Adrenal gland (tissue), 12 donors: ENCODE results near the gene PLEKHO2. TPM values are rescaled to one million over a fixed set of nuclear protein-coding genes. Genes with fewer than 3 reads are reported as not detected.

Experiments
- DNase-seq, 7 donors: peaks; one replicate each; pipeline ENCODE4 v3.0.0-alpha.2; 2019 to 2020
- H3K27ac ChIP-seq, 5 donors: fragments of 200-600 bp; sonication (generic) in 4 of 5; 1 replicate in 3 of 5; 2 replicates in 2 of 5; pipeline versions ENCODE4 v1.5.1 to v1.8.0; 2016 to 2020; ENCODE audit warnings: mild to moderate bottlenecking in 1 of 5
- H3K27me3 ChIP-seq: fragments of 200-600 bp; 2 replicates; pipeline ENCODE4 v1.8.0; 2021
- H3K36me3 ChIP-seq, 2 donors: fragments of 200-600 bp; replicated peaks in 1 of 2; 1 replicate in 1 of 2; 2 replicates in 1 of 2; pipeline versions ENCODE4 v1.5.1 to v1.8.0; 2018 to 2022
- H3K4me1 ChIP-seq, 2 donors: fragments of 200-600 bp; replicated peaks in 1 of 2; 1 replicate in 1 of 2; 2 replicates in 1 of 2; pipeline versions ENCODE4 v1.5.1 to v1.8.0; 2018 to 2021
- H3K4me3 ChIP-seq, 4 donors: fragments of 200-600 bp; sonication (generic) in 3 of 4; one replicate each; pipeline ENCODE4 v1.5.1; 2016 to 2018
- H3K9me3 ChIP-seq, 3 donors: fragments of 200-600 bp; sonication (generic) in 1 of 3; replicated peaks in 1 of 3; 1 replicate in 2 of 3; 2 replicates in 1 of 3; pipeline versions ENCODE4 v1.5.1 to v1.8.0; 2016 to 2021
- CTCF ChIP-seq, 6 experiments: fragments of 450-650 bp in 4 of 6; fragments of 200-600 bp in 2 of 6; sonication (generic) in 1 of 6; IDR thresholded peaks; 1 replicate in 5 of 6; 2 replicates in 1 of 6; pipeline versions ENCODE4 v1.5.1 to v1.8.0; 2016 to 2021; ENCODE audit warnings: antibody characterized with exemption in 6 of 6, mild to moderate bottlenecking in 2 of 6, moderate library complexity in 1 of 6
- POLR2A ChIP-seq, 2 donors: fragments of 450-650 bp; IDR thresholded peaks; one replicate each; pipeline ENCODE4 v1.6.1; 2017; ENCODE audit warnings: antibody characterized with exemption in 2 of 2, mild to moderate bottlenecking in 2 of 2, moderate library complexity in 1 of 2
- WGBS, 4 donors: extraction: QIAGEN DNeasy Blood & Tissue Kit in 2 of 4; methylation state at CpG; one replicate each; pipeline versions ENCODE4 v1.1.5 to v1.1.7; 2013 to 2017; 5-methylcytosine and 5-hydroxymethylcytosine counted together
- intact Hi-C, 2 donors: fragments of 100-400 bp; cut with DNase I; formaldehyde crosslinking; loops; one replicate each; pipeline versions ENCODE4 v1.14.1 to v1.15.0; 2022 to 2023
- polyA plus RNA-seq, 3 donors: library from polyadenylated mRNA; stranded (reverse); fragments of 200-250 nt in 2 of 3; fragments of 350-450 nt in 1 of 3; fragmentation: Illumina TruSeq in 1 of 3; extraction: RNeasy Lipid Tissue Mini Kit (QIAGEN cat#74804) in 1 of 3; gene quantifications; one replicate each; pipeline ENCODE4 v1.2.3, GENCODE V29; 2013 to 2014
- total RNA-seq, 9 donors: library from RNA; depleted of rRNA in 4 of 9; stranded (reverse); fragments of >200 nt in 4 of 9; fragments of 120-200 nt in 1 of 9; fragmentation: NEBNext Ultra II Directional in 1 of 9; extraction: Animal tissue kit (Norgen Biotek cat#: 25700) in 1 of 9; gene quantifications; one replicate each; pipeline versions ENCODE4 v1.1.0 to v1.2.4, GENCODE V29; 2013 to 2023
- donor health status: healthy with polysubstance abuse.
- donor health status: Bipolar disorder and iron deficiency.
- donor health status: DM: yes; HTN: yes; CAD: no.
- donor health status: DM: no; HTN: no; CAD: no.
- donor health status: DM: no; HTN: no; CAD: no.
- donor health status: DM: yes; HTN: yes; CAD: no.

PLEKHO2 gene
- total and polyA plus RNA-seq, 12 donors: 11.7 to 62.9 (median 48.5) TPM

GRCh38 chr15:64911311-64912186, 69.8 kb downstream of the PLEKHO2 start, which contains the start of gene ANKDD1A:
TSS of gene ANKDD1A (plus strand) at chr15:64911902. CDS start at chr15:64911931, 29 bp downstream.
- peak; percentile 78 to 89 (median 87) for DNase-seq
- Histone ChIP-seq H3K27ac (peak within 1 kb of the TSS in 3 of 5 donors; percentile 45 to 86 (median 74)), H3K36me3 (no peaks in the 10 kb centered on the region), H3K27me3 (no peaks in the 10 kb centered on the region), H3K9me3 (no peaks in the 10 kb centered on the region), H3K4me3 (peak within 1 kb of the TSS in 3 of 4 donors; percentile 23 to 83 (median 34)), H3K4me1 (peaks cover 0 to 30% of the 10 kb centered on the region in 2 donors)
- peak; percentile 25 to 64 for TF ChIP-seq POLR2A (IDR thresholded peaks at IDR 0.05)
- TF ChIP-seq CTCF (IDR thresholded peaks at IDR 0.05): no peak
- intact Hi-C loops: loop anchor here (5.0 to 10.0 kb wide), 2 partner anchors 64 to 177 kb away; no protein-coding TSS in a partner anchor
- WGBS, 4 donors: 3 to 9% (median 5%) methylated on average over 15 to 72 of the region's 72 CpGs

DNA sequence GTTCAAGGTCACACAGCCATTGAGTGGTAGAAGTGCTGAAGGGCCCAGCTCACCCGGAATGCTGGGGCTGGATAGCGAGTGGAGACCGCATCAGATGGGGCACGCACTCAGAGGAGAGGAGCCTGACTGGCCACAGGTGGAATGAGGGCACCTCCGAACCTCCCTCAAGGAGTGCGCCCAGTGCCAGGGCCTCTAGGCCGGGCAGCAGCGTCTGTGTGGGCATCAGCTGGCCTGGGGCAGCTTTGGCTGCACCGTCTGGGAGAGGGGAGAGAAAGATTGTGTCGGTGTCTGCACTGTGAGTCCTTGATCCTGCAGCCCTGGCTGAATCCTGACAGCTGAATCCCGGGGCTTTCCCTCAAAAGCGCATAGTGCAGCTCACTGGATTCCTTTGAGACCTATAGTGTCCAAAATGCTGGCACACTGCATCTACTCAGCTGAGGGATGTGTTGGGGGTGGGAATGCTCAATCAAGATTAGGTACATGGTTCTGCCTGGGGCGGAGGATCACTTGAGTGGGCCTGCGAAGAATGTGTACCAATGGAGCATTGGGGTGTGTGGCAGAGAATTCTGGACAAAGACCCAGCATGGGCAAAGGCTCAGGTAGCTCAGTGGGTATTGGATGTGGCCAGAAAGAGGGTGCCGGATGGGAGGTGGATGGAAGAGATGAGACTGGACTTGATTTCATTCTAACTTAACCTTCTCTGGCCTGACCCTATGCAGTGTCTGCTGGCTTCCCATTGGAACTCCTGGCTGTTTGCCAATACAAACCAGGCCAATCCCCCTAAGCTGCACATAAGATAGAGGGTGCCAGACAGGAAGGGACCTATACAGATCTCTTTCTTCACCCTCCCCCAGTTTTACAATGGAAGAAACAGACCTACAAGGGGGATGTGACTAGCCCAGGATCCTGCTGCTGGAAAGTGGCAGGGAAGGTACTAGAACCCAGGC, 70.9 kb downstream of the PLEKHO2 start:
- H3K27me3 ChIP-seq: no peaks in the 10 kb centered on the region
- 55 to 58% (median 56%) methylated on average over 11 to 15 of the region's 15 CpGs for WGBS, 4 donors
- intact Hi-C loops: loop anchor here (5.0 to 10.0 kb wide), 2 partner anchors 65 to 178 kb away; no protein-coding TSS in a partner anchor
- peak overlapping the region in 3 of 5 donors; percentile 45 to 86 (median 74) for H3K27ac ChIP-seq
- H3K4me1 ChIP-seq: peaks cover 0 to 28% of the 10 kb centered on the region in 2 donors
- peak in 3 of 7 donors; percentile 30 to 46 (median 32) for DNase-seq
- H3K36me3 ChIP-seq: no peaks in the 10 kb centered on the region
- H3K9me3 ChIP-seq: no peaks in the 10 kb centered on the region
- TF ChIP-seq CTCF (IDR thresholded peaks at IDR 0.05): no peak
- TF ChIP-seq POLR2A (IDR thresholded peaks at IDR 0.05): no peak
- H3K4me3 ChIP-seq: peak overlapping the region in 2 of 4 donors; percentile 34 to 83

DNA sequence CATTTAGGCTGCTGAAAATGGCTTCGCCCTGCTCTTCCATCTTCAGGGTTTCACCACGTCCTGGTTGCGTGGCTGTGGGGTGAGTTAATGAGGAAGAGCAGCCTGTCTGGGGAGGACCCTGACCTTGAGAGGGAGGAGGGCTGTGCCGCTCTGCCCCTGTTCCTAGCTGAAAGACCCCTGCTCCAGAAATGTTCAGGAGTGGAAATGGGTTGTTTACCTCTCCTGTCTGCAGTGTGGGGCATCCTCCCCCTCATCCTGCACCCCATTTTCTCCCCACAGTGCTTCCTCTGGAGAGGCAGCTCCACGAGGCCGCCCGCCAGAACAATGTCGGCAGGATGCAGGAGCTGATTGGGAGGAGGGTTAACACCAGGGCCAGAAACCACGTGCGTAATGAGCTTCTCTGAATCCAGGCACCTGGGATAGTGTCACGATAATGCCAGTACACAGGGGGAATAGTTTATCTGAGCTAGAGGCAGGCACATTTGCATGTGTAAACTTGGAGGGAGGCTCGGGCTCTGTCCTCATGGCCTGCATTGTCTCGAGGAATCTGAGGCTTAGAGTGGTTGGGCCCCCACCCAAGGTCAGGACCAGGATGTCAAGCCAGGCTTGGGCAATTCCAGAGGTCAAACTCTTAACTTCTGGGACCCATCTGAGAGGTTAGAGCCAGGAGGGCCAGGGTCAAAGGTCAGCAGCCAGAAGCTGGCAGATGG, 74.0 kb downstream of the PLEKHO2 start:
- no peaks in the 10 kb centered on the region for H3K9me3 ChIP-seq
- H3K27ac ChIP-seq: peak overlapping the region in 1 of 5 donors; percentile 12
- H3K36me3 ChIP-seq: no peaks in the 10 kb centered on the region
- H3K4me3 ChIP-seq: no peak overlapping the region
- no peak for TF ChIP-seq POLR2A (IDR thresholded peaks at IDR 0.05)
- TF ChIP-seq CTCF (IDR thresholded peaks at IDR 0.05): no peak
- DNase-seq: no peak
- intact Hi-C loops: loop anchor here in 1 of 2 donors (10.0 kb wide), 1 partner anchor 181 kb away; no protein-coding TSS in a partner anchor
- no peaks in the 10 kb centered on the region for H3K27me3 ChIP-seq
- peaks cover 0 to 21% of the 10 kb centered on the region in 2 donors for H3K4me1 ChIP-seq
- WGBS, 4 donors: 56 to 72% (median 59%) methylated on average over 11 to 13 of the region's 13 CpGs
